H1 (cell line): ENCODE data around the gene TRAP1. TPM values are rescaled to one million over a fixed set of nuclear protein-coding genes. Genes with fewer than 3 reads are reported as not detected.

Experiments
- JUND ChIP-seq: IDR thresholded peaks from 2 replicates; pipeline ENCODE4 v1.6.1; 2011; ENCODE audit warnings: mild to moderate bottlenecking, improper control_type of control experiment, low read length
- KDM5A ChIP-seq: fragments of 200-600 bp; IDR thresholded peaks from 2 replicates; pipeline ENCODE4 v1.7.1; 2012; ENCODE audit warnings: mild to moderate bottlenecking, low read length, inconsistent platforms, mixed read lengths
- NANOG ChIP-seq: IDR thresholded peaks from 2 replicates; pipeline ENCODE4 v1.6.1; 2011; ENCODE audit warnings: low read length, low read depth, mild to moderate bottlenecking, inconsistent platforms; ENCODE audit not compliant: insufficient read depth, poor library complexity, severe bottlenecking
- SP2 ChIP-seq: IDR thresholded peaks from 2 replicates; pipeline ENCODE4 v1.6.1; 2012; ENCODE audit warnings: mild to moderate bottlenecking, low read length, inconsistent platforms
- polyA plus RNA-seq, 7 experiments: library from polyadenylated mRNA; depleted of rRNA in 3 of 7; stranded (reverse) in 5 of 7; unstranded in 2 of 7; fragments of >200 nt in 5 of 7; fragments of 200-250 nt in 2 of 7; gene quantifications; 1 replicate in 5 of 7; 2 replicates in 1 of 7; 4 replicates in 1 of 7; pipeline versions ENCODE4 v1.2.1 to v1.2.3, GENCODE V29; 2011 to 2013; ENCODE audit warnings: missing spikeins in 2 of 7, mixed read lengths in 2 of 7
- total RNA-seq: library from RNA; stranded (reverse); fragmentation: NEBNext Ultra II Directional; extraction: Animal tissue kit (Norgen Biotek cat#: 25700); gene quantifications from 2 replicates; pipeline ENCODE4 v1.2.1, GENCODE V29; 2021

The TRAP1 gene
- total and polyA plus RNA-seq, 2 of the 8 experiments (the other 6 are each of a cell fraction or from before 2014, with no cell fraction given): 215 to 283 TPM

- TF ChIP-seq KDM5A: no peak
- no peak for TF ChIP-seq SP2
- TF ChIP-seq NANOG: no peak
- TF ChIP-seq JUND: no peak
- TF ChIP-seq, all 59 proteins: peak for 0
These were observed 18.4 kb downstream of the TRAP1 start (continued) for GRCh38 chr16:3698941-3699340.
